Astrocyte of the spinal cord (primary cell): ENCODE data around the gene CD74.

Experiments
- DNase-seq: peaks from one replicate; pipeline ENCODE4 v3.0.0; 2011; ENCODE audit warnings: low read depth, low spot score
- H3K4me3 ChIP-seq: 2 replicates; pipeline ENCODE4 v1.5.1; 2011; ENCODE audit warnings: low read depth, mild to moderate bottlenecking, low read length, moderate library complexity
- in situ Hi-C: cut with HindIII; loops from 2 replicates; pipeline ENCODE4 v1.10.0; 2017; ENCODE audit warnings: low sequenced_read_pairs
- TF ChIP-seq, protein P1 (sequence below): IDR thresholded peaks from 2 replicates; pipeline ENCODE4 v1.5.1; 2012; ENCODE audit warnings: low read depth, mild to moderate bottlenecking, low read length, inconsistent platforms

The CD74 gene

GRCh38 chr5:150448334-150448733 is 35.6 kb upstream of the CD74 start:
- TF ChIP-seq, protein P1, sequence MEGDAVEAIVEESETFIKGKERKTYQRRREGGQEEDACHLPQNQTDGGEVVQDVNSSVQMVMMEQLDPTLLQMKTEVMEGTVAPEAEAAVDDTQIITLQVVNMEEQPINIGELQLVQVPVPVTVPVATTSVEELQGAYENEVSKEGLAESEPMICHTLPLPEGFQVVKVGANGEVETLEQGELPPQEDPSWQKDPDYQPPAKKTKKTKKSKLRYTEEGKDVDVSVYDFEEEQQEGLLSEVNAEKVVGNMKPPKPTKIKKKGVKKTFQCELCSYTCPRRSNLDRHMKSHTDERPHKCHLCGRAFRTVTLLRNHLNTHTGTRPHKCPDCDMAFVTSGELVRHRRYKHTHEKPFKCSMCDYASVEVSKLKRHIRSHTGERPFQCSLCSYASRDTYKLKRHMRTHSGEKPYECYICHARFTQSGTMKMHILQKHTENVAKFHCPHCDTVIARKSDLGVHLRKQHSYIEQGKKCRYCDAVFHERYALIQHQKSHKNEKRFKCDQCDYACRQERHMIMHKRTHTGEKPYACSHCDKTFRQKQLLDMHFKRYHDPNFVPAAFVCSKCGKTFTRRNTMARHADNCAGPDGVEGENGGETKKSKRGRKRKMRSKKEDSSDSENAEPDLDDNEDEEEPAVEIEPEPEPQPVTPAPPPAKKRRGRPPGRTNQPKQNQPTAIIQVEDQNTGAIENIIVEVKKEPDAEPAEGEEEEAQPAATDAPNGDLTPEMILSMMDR, result no peak
- peak overlapping the region; percentile 66 for H3K4me3 ChIP-seq
- in situ Hi-C loops, result no loop called here
- no peak for DNase-seq

GRCh38 chr5:150447188-150447587 is 34.5 kb upstream of the CD74 start:
- TF ChIP-seq, protein P1, result no peak
- H3K4me3 ChIP-seq, result no peak overlapping the region
- no peak for DNase-seq
- in situ Hi-C loops, result no loop called here

DNA sequence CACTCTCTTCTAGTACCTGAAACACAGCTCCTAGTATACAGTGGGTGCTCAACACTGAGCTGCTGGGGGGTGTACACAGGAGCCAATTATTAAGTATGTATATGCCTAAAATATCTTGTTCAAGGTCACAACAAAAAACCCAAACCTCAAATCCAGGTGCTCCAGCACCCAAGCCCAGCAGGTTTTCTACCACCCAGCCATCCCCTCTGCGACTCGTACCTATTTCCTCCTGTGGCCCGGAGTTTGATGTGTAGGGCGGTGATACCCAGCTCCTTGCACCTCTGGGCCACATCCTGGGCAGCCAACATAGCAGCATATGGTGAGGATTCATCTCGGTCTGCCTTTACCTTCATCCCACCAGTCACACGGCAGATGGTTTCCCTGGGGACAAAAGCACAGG is 33.9 kb upstream of the CD74 start:
- DNase-seq, result no peak
- H3K4me3 ChIP-seq, result no peak overlapping the region
- TF ChIP-seq, protein P1, result no peak
- in situ Hi-C loops, result no loop called here

DNA sequence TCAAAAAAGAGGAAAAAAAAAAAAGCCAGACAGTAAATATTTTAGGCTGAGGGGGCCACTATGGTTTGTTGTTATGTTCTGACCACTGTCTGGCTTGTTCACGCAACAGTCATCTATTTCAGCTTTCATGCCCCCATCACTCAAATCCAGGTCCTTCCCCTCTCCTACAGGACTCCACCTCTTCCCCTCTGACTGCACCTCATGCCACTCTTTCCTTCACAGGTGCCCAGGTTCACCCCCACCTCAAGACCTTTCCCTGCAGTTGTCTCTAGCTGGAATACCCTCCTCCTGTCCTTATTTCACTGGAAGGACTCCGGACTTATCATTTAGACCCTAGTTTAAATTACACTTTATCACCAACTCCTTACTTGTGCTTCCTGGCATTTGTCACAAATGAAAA is 33.4 kb upstream of the CD74 start:
- in situ Hi-C loops, result no loop called here
- DNase-seq, result no peak
- TF ChIP-seq, protein P1, result no peak
- no peak overlapping the region for H3K4me3 ChIP-seq

DNA sequence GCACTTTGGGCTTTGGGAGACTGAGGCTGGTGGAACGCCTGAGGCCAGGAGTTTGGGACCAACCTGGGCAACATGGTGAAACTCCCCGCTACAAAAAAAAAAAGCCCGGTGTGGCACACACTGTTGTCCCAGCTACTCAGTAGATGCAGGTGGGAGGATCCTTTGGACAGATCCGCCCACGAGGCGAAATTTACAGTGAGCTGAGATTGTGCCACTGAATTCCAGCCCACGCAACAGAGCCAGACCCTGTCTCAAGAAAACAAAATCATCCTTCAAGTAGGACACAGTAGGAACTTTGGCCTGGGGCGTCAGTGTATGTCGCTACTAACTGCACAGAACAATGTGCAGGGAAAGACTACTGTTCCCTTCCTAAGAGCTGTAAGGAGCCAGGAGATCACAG is 32.1 kb upstream of the CD74 start:
- in situ Hi-C loops, result no loop called here
- TF ChIP-seq, protein P1, result no peak
- H3K4me3 ChIP-seq, result no peak overlapping the region
- DNase-seq, result no peak

- in situ Hi-C loops, result no loop called here
- DNase-seq, result no peak
- TF ChIP-seq, protein P1, result no peak
- H3K4me3 ChIP-seq, result no peak overlapping the region
These were observed 30.7 kb upstream of the CD74 start for GRCh38 chr5:150443242-150444075.
